HFF-Myc (cell line): Measurements from ENCODE around the gene SCLT1.

Experiments
- DNase-seq: peaks from one replicate; pipeline ENCODE4 v3.0.0-alpha.2; 2011; ENCODE audit warnings: low read depth; ENCODE audit errors: extremely low read depth
- H3K4me3 ChIP-seq: replicated peaks from 2 replicates; pipeline ENCODE4 v1.5.1; 2011; ENCODE audit warnings: low read depth, mild to moderate bottlenecking, control low read depth, low read length
- TF ChIP-seq, protein P1 (sequence below): IDR thresholded peaks from 2 replicates; pipeline ENCODE4 v1.5.1; 2012; ENCODE audit warnings: mild to moderate bottlenecking, low read depth, low read length, control low read depth; ENCODE audit errors: missing control alignments

The SCLT1 gene

DNA sequence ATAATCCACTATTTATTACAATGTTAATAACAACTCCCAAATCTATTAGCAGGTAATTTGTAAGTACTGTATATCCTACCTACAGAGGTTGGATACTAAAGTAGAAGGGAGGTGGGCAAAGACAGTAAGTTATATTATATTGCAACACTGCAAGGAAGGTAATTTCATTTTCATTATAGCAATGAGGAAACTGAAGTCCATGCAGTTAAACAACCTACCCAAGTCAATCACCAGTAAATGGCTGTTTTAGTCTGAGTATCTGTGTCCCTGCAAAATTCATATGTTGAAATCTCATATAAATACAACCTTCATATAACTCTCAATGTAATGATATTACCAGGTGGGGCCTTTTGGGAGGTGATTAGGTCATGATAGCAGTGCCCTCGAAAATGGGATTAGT, 114.4 kb downstream of the SCLT1 start:
- TF ChIP-seq, protein P1, sequence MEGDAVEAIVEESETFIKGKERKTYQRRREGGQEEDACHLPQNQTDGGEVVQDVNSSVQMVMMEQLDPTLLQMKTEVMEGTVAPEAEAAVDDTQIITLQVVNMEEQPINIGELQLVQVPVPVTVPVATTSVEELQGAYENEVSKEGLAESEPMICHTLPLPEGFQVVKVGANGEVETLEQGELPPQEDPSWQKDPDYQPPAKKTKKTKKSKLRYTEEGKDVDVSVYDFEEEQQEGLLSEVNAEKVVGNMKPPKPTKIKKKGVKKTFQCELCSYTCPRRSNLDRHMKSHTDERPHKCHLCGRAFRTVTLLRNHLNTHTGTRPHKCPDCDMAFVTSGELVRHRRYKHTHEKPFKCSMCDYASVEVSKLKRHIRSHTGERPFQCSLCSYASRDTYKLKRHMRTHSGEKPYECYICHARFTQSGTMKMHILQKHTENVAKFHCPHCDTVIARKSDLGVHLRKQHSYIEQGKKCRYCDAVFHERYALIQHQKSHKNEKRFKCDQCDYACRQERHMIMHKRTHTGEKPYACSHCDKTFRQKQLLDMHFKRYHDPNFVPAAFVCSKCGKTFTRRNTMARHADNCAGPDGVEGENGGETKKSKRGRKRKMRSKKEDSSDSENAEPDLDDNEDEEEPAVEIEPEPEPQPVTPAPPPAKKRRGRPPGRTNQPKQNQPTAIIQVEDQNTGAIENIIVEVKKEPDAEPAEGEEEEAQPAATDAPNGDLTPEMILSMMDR: no peak
- H3K4me3 ChIP-seq: no peak overlapping the region
- DNase-seq: no peak

DNA sequence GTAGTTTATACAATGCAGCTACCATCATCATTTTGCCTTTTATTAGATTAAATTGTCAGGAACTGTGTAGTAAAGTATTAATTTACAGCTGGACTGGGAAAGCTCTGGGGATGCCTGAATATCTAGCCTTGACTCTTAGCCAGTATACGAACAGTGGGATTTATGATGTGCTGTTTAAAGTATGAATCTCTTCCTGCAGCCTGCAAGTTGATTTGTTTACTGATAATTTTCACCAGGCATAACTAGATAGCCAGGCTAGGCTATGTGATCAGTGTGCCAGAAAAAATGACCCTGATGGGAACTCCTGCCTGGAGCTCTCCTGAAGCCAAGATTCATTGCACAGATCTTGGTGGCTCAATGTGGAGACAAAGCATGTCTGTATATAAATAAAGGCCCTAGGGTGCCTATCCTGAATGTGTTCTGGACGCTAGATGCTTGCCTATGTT, 119.2 kb downstream of the SCLT1 start:
- DNase-seq: peak; percentile 10
- H3K4me3 ChIP-seq: no peak overlapping the region
- TF ChIP-seq, protein P1: no peak

DNA sequence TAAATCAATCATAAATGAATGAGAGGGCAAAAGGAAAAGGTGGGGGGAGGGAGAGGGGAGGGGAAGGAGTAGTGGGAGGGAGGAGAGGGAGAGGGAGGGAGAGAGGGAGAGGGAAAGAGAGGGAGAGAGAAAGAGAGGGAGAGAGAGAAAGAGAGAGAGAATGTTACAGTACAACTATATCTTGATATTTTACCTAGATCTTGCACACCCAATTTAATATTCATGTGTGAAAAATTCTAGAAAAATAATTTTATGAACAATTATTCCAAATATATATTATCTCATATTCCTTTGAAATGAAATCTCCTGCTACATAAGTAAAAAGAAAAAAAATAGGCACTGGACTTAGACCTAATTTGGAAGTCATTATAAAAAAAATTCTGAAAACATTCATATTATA, 120.0 kb downstream of the SCLT1 start:
- H3K4me3 ChIP-seq: no peak overlapping the region
- no peak for DNase-seq
- TF ChIP-seq, protein P1: no peak

GRCh38 chr4:128961405-128961804, 131.9 kb downstream of the SCLT1 start:
- no peak for DNase-seq
- no peak overlapping the region for H3K4me3 ChIP-seq
- TF ChIP-seq, protein P1: no peak

DNA sequence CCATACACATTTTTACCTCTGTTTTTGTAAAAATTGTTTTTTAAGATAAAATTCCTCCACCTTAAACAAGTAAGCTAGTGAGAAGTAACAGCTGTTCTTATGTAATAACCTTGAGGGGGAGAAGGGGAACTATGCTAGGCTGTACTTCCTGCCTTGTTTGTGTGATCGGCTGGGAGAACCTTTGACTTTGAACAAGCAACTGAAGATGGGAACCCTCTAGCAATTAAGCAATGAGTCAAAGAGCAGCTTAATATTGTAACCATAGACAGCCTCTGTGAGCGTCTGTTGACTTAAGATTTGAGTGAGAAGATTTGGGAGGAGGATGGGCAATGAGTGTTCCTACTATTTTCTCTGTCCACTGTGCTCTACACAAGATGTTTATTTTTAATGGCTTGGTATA, 135.1 kb downstream of the SCLT1 start:
- TF ChIP-seq, protein P1: no peak
- DNase-seq: no peak
- no peak overlapping the region for H3K4me3 ChIP-seq

DNA sequence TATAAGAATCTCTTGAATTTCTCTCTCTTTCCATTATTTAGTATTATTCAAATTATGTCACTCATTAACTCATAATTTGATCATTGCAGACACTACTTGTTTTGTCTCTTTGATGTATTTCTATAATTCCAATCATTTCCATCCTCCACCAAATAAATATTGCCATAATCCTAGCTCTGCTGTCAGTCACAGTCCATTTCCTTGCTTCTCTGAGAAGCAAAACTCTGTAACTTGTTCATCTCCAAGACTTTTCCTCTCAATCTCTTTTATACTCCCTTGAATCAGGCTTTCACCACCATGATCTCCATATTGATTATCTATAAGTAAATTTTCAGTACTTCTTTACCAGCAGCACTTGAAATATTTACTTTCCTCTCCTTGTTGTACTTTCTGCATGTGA, 135.9 kb downstream of the SCLT1 start:
- TF ChIP-seq, protein P1: no peak
- DNase-seq: no peak
- no peak overlapping the region for H3K4me3 ChIP-seq

DNA sequence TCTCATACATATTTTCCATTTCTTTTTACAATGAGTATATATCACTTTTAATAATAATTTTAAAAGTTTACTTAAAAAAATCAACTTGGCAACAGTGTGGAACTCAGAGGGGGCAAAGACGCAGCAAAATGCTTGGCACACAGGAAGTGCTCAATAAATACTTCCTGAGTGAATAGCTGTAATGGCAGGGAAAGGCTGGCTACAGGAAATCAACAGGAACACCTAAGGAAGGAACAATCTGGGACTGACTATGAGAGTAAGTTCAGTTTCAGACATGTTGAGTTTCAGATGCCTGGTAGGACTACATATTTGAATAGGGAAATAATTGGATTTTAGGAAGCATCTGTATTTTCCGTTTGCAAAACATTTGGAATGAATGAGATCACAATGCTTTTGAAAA, 137.6 kb downstream of the SCLT1 start:
- DNase-seq: no peak
- TF ChIP-seq, protein P1: no peak
- no peak overlapping the region for H3K4me3 ChIP-seq
